HG02840 (cell line): ENCODE measurements around the gene CNGB1.
"Not testable (repeated sequence)": the region's sequence is repeated elsewhere in the genome, so short reads cannot be mapped to it uniquely, and the experiment has no call there.

Source experiments
- ATAC-seq: cut with Tn5 transposase; IDR thresholded peaks from one replicate; pipeline ENCODE4 v1.9.1; 2021; ENCODE audit warnings: mild to moderate bottlenecking, moderate library complexity, moderate number of reproducible peaks; ENCODE audit not compliant: unreplicated experiment, low FRiP score

CNGB1 gene

GRCh38 chr16:57837305-57838125 is 133.4 kb downstream of the CNGB1 start:
- no peak for ATAC-seq

DNA sequence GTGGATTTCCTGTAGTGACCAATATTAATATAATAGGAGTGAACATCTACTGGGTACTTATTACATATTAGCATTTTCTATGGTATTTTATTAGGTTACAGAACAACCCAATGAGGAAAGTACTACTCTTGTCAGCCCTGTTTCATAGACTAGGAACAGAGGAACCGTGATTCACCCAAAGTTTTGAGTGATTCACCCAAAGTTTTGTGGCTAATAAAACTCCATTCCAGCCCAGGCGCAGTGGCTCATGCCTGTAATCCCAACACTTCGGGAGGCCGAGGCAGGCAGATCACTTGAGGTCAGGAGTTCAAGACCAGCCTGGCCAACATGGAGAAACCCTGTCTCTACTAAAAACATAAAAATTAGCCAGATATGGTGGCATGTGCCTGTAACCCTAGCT is 135.5 kb downstream of the CNGB1 start:
- not testable (repeated sequence) for ATAC-seq

DNA sequence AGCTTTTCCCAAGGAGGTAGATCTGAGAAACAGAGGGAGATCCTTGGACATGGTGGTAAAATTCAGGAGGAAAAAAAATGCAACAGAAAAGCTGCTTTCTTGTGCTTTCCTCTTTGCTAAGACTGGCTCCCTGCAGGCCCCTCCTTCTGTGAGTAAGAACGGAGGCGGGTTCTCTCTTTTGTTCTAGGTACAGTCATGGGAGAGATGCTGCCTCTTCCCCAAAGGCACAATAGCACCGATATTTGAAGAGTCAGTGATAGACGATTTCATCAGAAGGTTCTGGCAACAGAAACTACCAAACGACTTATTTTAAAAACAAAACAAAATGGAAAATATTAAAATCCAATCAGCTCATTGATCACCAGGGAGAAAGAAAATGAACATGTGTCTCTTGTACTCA is 136.0 kb downstream of the CNGB1 start:
- ATAC-seq, result no peak
